Right kidney (tissue), 9 donors: Measurements from ENCODE around the gene OGN.
"Not testable (repeated sequence)": the region's sequence is repeated elsewhere in the genome, so short reads cannot be mapped to it uniquely, and the experiment has no call there.

Experiments
- DNase-seq: peaks from one replicate; pipeline ENCODE4 v3.0.0-alpha.2; 2016
- long read RNA-seq, 8 donors: transcript quantifications; one replicate each; lab custom pipeline, GENCODE V29; 2026

Gene OGN
- long read RNA-seq, donor 1, partial matches to known transcripts = 42 of 46 reads
- long read RNA-seq, donor 1, other reads (novel, unspliced or antisense) = 0 of 46 reads
- long read RNA-seq, donor 2, partial matches to known transcripts = 5 of 9 reads
- long read RNA-seq, donor 2, other reads (novel, unspliced or antisense) = 0 of 9 reads
- long read RNA-seq, donor 3, partial matches to known transcripts = 15 of 18 reads
- long read RNA-seq, donor 3, other reads (novel, unspliced or antisense) = 0 of 18 reads
- long read RNA-seq, donor 4, partial matches to known transcripts = 10 of 13 reads
- long read RNA-seq, donor 4, other reads (novel, unspliced or antisense) = 0 of 13 reads
- long read RNA-seq, donor 5, partial matches to known transcripts = 0 of 2 reads
- long read RNA-seq, donor 5, other reads (novel, unspliced or antisense) = 0 of 2 reads
- long read RNA-seq, donor 6, partial matches to known transcripts = 15 of 18 reads
- long read RNA-seq, donor 6, other reads (novel, unspliced or antisense) = 0 of 18 reads
- long read RNA-seq, donor 7, partial matches to known transcripts = 19 of 23 reads
- long read RNA-seq, donor 7, other reads (novel, unspliced or antisense) = 0 of 23 reads
- long read RNA-seq, donor 8, partial matches to known transcripts = 6 of 7 reads
- long read RNA-seq, donor 8, other reads (novel, unspliced or antisense) = 0 of 7 reads

GRCh38 chr9:92404042-92404836 is at the start of gene OGN:
Gene OGN (minus strand): TSS chr9:92404578. CDS start chr9:92403407, 1,171 bp downstream.
- DNase-seq = no peak

- no peak for DNase-seq
Observed at GRCh38 chr9:92446536-92446935, 42.2 kb upstream of the OGN start.

- DNase-seq = no peak
Observed at GRCh38 chr9:92444841-92445240, 40.5 kb upstream of the OGN start.

- no peak for DNase-seq
Observed at GRCh38 chr9:92440751-92441046, 36.3 kb upstream of the OGN start.

GRCh38 chr9:92439921-92440750 is 35.8 kb upstream of the OGN start:
- DNase-seq = no peak

GRCh38 chr9:92438900-92439526 is 34.6 kb upstream of the OGN start:
- DNase-seq = no peak

- no peak for DNase-seq
Observed at GRCh38 chr9:92435263-92435662, 30.9 kb upstream of the OGN start.

GRCh38 chr9:92432972-92433548 is 28.7 kb upstream of the OGN start:
- DNase-seq = no peak

- no peak for DNase-seq
Observed at GRCh38 chr9:92432350-92432749, 28.0 kb upstream of the OGN start.

GRCh38 chr9:92429836-92430235 is 25.5 kb upstream of the OGN start:
- no peak for DNase-seq

GRCh38 chr9:92426501-92427145 is 22.2 kb upstream of the OGN start:
- no peak for DNase-seq

- no peak for DNase-seq
Observed at GRCh38 chr9:92425474-92425873, 21.1 kb upstream of the OGN start.

- DNase-seq = no peak
Observed at GRCh38 chr9:92424340-92424739, 20.0 kb upstream of the OGN start, which contains the start of gene OMD. Gene OMD (minus strand): TSS chr9:92424471. CDS start chr9:92417558, 6,913 bp downstream.

- DNase-seq = no peak
Observed at GRCh38 chr9:92423612-92424011, 19.2 kb upstream of the OGN start.

- no peak for DNase-seq
Observed at GRCh38 chr9:92422611-92423338, 18.4 kb upstream of the OGN start.

GRCh38 chr9:92414566-92414965 is 10.2 kb upstream of the OGN start:
- DNase-seq = no peak

- DNase-seq = not testable (repeated sequence)
Observed at GRCh38 chr9:92411157-92411556, 6.8 kb upstream of the OGN start.

GRCh38 chr9:92408747-92409478 is 4.5 kb upstream of the OGN start:
- DNase-seq = no peak

GRCh38 chr9:92407818-92408217 is 3.4 kb upstream of the OGN start:
- no peak for DNase-seq
